Uterus (tissue), 2 donors: ENCODE measurements around the gene DPP9.

Experiments used
- POLR2A ChIP-seq, 2 donors: fragments of 450-650 bp; IDR thresholded peaks; one replicate each; pipeline ENCODE4 v1.6.1; 2016; ENCODE audit warnings: antibody characterized with exemption in 2 of 2, mild to moderate bottlenecking in 1 of 2, moderate library complexity in 1 of 2
- TF ChIP-seq, protein P1 (sequence below), 4 experiments: fragments of 200-600 bp in 2 of 4; fragments of 450-650 bp in 2 of 4; sonication (generic) in 2 of 4; IDR thresholded peaks; one replicate each; pipeline ENCODE4 v1.5.1; 2016 to 2019; ENCODE audit warnings: antibody characterized with exemption in 4 of 4, mild to moderate bottlenecking in 2 of 4, moderate library complexity in 1 of 4

DNA sequence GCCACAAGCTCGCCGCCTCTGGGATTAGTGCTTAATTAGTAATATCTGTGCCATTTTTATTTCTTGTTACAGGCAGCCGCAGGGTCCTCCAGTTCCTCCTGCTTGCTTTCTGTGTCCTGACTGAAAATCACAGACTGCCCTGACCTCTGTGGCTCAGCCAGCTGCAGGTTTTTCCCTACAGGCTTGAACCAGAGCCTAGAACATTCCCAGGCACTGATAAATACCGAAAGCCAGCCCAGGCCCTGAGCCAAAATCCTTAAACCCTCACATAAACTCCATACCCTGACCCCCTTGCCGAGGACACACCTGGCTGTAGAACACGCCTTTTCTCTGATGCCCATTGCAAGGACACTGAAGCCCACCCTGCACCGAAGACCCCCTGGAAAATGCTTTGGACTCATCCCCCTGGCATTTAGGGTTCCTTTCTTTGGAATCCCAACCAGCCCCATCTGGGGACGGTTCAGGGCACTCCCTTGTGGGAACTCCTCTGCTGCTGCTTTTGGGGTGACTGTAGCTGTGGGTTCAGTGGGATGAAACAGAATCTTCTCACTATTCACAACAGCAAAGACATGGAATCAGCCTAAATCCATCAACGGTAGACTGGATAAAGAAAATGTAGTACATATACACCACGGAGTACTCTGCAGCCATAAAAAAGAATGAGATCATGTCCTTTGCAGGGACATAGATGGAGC, 15.5 kb downstream of the DPP9 start:
- TF ChIP-seq, protein P1, sequence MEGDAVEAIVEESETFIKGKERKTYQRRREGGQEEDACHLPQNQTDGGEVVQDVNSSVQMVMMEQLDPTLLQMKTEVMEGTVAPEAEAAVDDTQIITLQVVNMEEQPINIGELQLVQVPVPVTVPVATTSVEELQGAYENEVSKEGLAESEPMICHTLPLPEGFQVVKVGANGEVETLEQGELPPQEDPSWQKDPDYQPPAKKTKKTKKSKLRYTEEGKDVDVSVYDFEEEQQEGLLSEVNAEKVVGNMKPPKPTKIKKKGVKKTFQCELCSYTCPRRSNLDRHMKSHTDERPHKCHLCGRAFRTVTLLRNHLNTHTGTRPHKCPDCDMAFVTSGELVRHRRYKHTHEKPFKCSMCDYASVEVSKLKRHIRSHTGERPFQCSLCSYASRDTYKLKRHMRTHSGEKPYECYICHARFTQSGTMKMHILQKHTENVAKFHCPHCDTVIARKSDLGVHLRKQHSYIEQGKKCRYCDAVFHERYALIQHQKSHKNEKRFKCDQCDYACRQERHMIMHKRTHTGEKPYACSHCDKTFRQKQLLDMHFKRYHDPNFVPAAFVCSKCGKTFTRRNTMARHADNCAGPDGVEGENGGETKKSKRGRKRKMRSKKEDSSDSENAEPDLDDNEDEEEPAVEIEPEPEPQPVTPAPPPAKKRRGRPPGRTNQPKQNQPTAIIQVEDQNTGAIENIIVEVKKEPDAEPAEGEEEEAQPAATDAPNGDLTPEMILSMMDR (IDR thresholded peaks at IDR 0.05), result no peak
- TF ChIP-seq POLR2A (IDR thresholded peaks at IDR 0.05), result no peak
